Activated CD4-positive, alpha-beta T cell treated with anti-CD3 and anti-CD28 coated beads for 36 hours (primary cell): Measurements from ENCODE around the gene PPP6C. TPM values are rescaled to one million over a fixed set of nuclear protein-coding genes. Genes with fewer than 3 reads are reported as not detected.
A peak's percentile ranks its signal among the peaks of the same experiment; 100 is the strongest.
"Not testable (repeated sequence)": the region's sequence is repeated elsewhere in the genome, so short reads cannot be mapped to it uniquely, and the experiment has no call there.

Experiments used
- ATAC-seq: fragments of 200-7000 bp; cut with Tn5 transposase; one replicate; pipeline ENCODE4 v1.10.0; 2021; ENCODE audit warnings: mild to moderate bottlenecking, moderate library complexity
- CTCF ChIA-PET: fragments of 350-600 bp; sonication (Branson Sonifier 250); formaldehyde crosslinking; loops from one replicate; lab custom pipeline; 2021; ENCODE audit warnings: antibody characterized with exemption; lab: Charles Lee
- POLR2A ChIA-PET: fragments of 350-600 bp; sonication (Branson Sonifier 250); formaldehyde crosslinking; loops from one replicate; lab custom pipeline; 2021; ENCODE audit warnings: antibody characterized with exemption, inconsistent platforms; lab: Charles Lee
- DNase-seq: peaks from one replicate; pipeline ENCODE4 v3.0.0-alpha.2; 2020
- H3K27ac Mint-ChIP-seq: one replicate; pipeline ENCODE4 v1.8.0; 2021; ENCODE audit warnings: mixed read lengths
- H3K27me3 Mint-ChIP-seq: one replicate; pipeline ENCODE4 v1.8.0; 2021; ENCODE audit warnings: mixed read lengths
- H3K36me3 Mint-ChIP-seq: one replicate; pipeline ENCODE4 v1.8.0; 2021; ENCODE audit warnings: low read depth, mixed read lengths
- H3K4me1 Mint-ChIP-seq: one replicate; pipeline ENCODE4 v1.8.0; 2021; ENCODE audit warnings: mixed read lengths
- H3K4me3 Mint-ChIP-seq: one replicate; pipeline ENCODE4 v1.8.0; 2021; ENCODE audit warnings: mild to moderate bottlenecking, moderate library complexity, mixed read lengths
- H3K9me3 Mint-ChIP-seq: one replicate; pipeline ENCODE4 v1.8.0; 2021; ENCODE audit warnings: low read depth, mixed read lengths
- intact Hi-C, 2 experiments: fragments of 100-400 bp; cut with DNase I in 1 of 2; cut with micrococcal nuclease in 1 of 2; formaldehyde crosslinking; loops; one replicate each; pipeline versions ENCODE4 v1.14.2 to v1.15.1; 2022 to 2024; cut with DNase I, micrococcal nuclease
- total RNA-seq, 2 experiments: library from RNA; stranded (reverse); gene quantifications; one replicate each; pipeline ENCODE4 v1.2.3, GENCODE V29; 2021

The PPP6C gene
- total RNA-seq, 2 experiments from 2014 or later = 35.1 to 47.3 TPM

- CTCF ChIA-PET = interaction anchor here (0.7 to 1.3 kb wide), 5 partner anchors 13 to 149 kb away, joined by 3 to 6 read pairs (median 3); no protein-coding TSS in a partner anchor
These were observed 64.1 kb downstream of the PPP6C start for GRCh38 chr9:125125523-125125922.

GRCh38 chr9:125121146-125121545 is 68.5 kb downstream of the PPP6C start:
- peak; percentile 31 for ATAC-seq
- no peak overlapping the region for H3K4me3 Mint-ChIP-seq
- CTCF ChIA-PET = no interaction called here

More at GRCh38 chr9:125125523-125125922, 64.1 kb downstream of the PPP6C start:
- Mint-ChIP-seq H3K9me3 (no peaks in the 10 kb centered on the region), H3K4me3 (peak overlapping the region; percentile 64), H3K27ac (peak overlapping the region; percentile 100), H3K36me3 (peaks cover 12% of the 10 kb centered on the region), H3K4me1 (peaks cover 41% of the 10 kb centered on the region), H3K27me3 (no peaks in the 10 kb centered on the region)
- ATAC-seq (peak; percentile 3), DNase-seq (no peak)
- POLR2A ChIA-PET = interaction anchor here (0.7 kb wide), 1 partner anchor 349 kb away, joined by 4 read pairs; the partner anchor contains the start of gene OLFML2A
- intact Hi-C loops = no loop called here

GRCh38 chr9:125119643-125120286 is 69.8 kb downstream of the PPP6C start:
- Mint-ChIP-seq H3K27me3 (no peaks in the 10 kb centered on the region), H3K27ac (peak overlapping the region; percentile 53), H3K9me3 (no peaks in the 10 kb centered on the region), H3K36me3 (peaks cover 9% of the 10 kb centered on the region), H3K4me1 (peaks cover 38% of the 10 kb centered on the region), H3K4me3 (no peak overlapping the region)
- DNase-seq = no peak
- ChIA-PET CTCF (interaction anchor here (0.8 kb wide), 1 partner anchor 24 kb away, joined by 6 read pairs; no protein-coding TSS in a partner anchor), POLR2A (no interaction called here)
- intact Hi-C loops = no loop called here
- peak; percentile 72 for ATAC-seq

More at GRCh38 chr9:125121146-125121545, 68.5 kb downstream of the PPP6C start:
- peaks cover 48% of the 10 kb centered on the region for H3K4me1 Mint-ChIP-seq
- peak overlapping the region; percentile 23 for H3K27ac Mint-ChIP-seq
- intact Hi-C loops = loop anchor here (1.0 kb wide), 1 partner anchor 22 kb away; the partner anchor contains the start of gene SCAI (in 2 of the 2)
- POLR2A ChIA-PET = interaction anchor here (0.8 kb wide), 1 partner anchor 12 kb away, joined by 3 read pairs; no protein-coding TSS in a partner anchor
- no peaks in the 10 kb centered on the region for H3K27me3 Mint-ChIP-seq
- DNase-seq = peak; percentile 19
- no peaks in the 10 kb centered on the region for H3K9me3 Mint-ChIP-seq
- H3K36me3 Mint-ChIP-seq = peaks cover 14% of the 10 kb centered on the region

- ATAC-seq, H3K27me3 Mint-ChIP-seq, CTCF ChIA-PET, H3K4me3 Mint-ChIP-seq, DNase-seq, intact Hi-C loops, H3K9me3 Mint-ChIP-seq, POLR2A ChIA-PET, H3K27ac Mint-ChIP-seq, H3K36me3 Mint-ChIP-seq: not testable (repeated sequence)
- H3K4me1 Mint-ChIP-seq = peaks cover 31% of the 10 kb centered on the region
These were observed 70.9 kb downstream of the PPP6C start for GRCh38 chr9:125118696-125119095.

- CTCF ChIA-PET = interaction anchor here (1.3 kb wide), 1 partner anchor 14 kb away, joined by 5 read pairs; no protein-coding TSS in a partner anchor
- H3K9me3 Mint-ChIP-seq, intact Hi-C loops, H3K4me3 Mint-ChIP-seq, ATAC-seq, H3K27me3 Mint-ChIP-seq, H3K27ac Mint-ChIP-seq, POLR2A ChIA-PET, DNase-seq: not testable (repeated sequence)
- Mint-ChIP-seq H3K4me1 (peaks cover 14% of the 10 kb centered on the region), H3K36me3 (peaks cover 18% of the 10 kb centered on the region)
These were observed 75.1 kb downstream of the PPP6C start for GRCh38 chr9:125114503-125114902.

GRCh38 chr9:125110464-125110863 is 79.1 kb downstream of the PPP6C start:
- peaks cover 5% of the 10 kb centered on the region for H3K4me1 Mint-ChIP-seq
- peaks cover 8% of the 10 kb centered on the region for H3K9me3 Mint-ChIP-seq
- ChIA-PET CTCF (interaction anchor here (0.7 kb wide), 1 partner anchor 14 kb away, joined by 3 read pairs; no protein-coding TSS in a partner anchor), POLR2A (no interaction called here)
- intact Hi-C loops = no loop called here
- no peak overlapping the region for H3K4me3 Mint-ChIP-seq
- H3K36me3 Mint-ChIP-seq = peaks cover 14% of the 10 kb centered on the region
- H3K27me3 Mint-ChIP-seq = no peaks in the 10 kb centered on the region
- H3K27ac Mint-ChIP-seq = no peak overlapping the region
- ATAC-seq (no peak), DNase-seq (no peak)

GRCh38 chr9:125108541-125108940 is 81.1 kb downstream of the PPP6C start:
- intact Hi-C loops = not testable (repeated sequence)

GRCh38 chr9:125106285-125106893 is 83.2 kb downstream of the PPP6C start:
- intact Hi-C loops = no loop called here
- CTCF ChIA-PET = interaction anchor here (0.6 to 1.6 kb wide), 3 partner anchors 14 to 663 kb away, joined by 3 read pairs; no protein-coding TSS in a partner anchor
- DNase-seq (no peak), ATAC-seq (no peak)
- Mint-ChIP-seq H3K4me3 (no peak overlapping the region), H3K36me3 (no peaks in the 10 kb centered on the region), H3K4me1 (peaks cover 13% of the 10 kb centered on the region), H3K27me3 (no peaks in the 10 kb centered on the region), H3K9me3 (no peaks in the 10 kb centered on the region), H3K27ac (no peak overlapping the region)
- POLR2A ChIA-PET = no interaction called here

More at GRCh38 chr9:125108541-125108940, 81.1 kb downstream of the PPP6C start:
- ATAC-seq, DNase-seq, H3K4me1 Mint-ChIP-seq, H3K4me3 Mint-ChIP-seq, CTCF ChIA-PET, POLR2A ChIA-PET, H3K27me3 Mint-ChIP-seq, H3K9me3 Mint-ChIP-seq, H3K27ac Mint-ChIP-seq: not testable (repeated sequence)
- H3K36me3 Mint-ChIP-seq = peaks cover 11% of the 10 kb centered on the region

GRCh38 chr9:125103770-125104460 is 85.7 kb downstream of the PPP6C start:
- Mint-ChIP-seq H3K27ac (no peak overlapping the region), H3K9me3 (no peaks in the 10 kb centered on the region), H3K36me3 (no peaks in the 10 kb centered on the region), H3K4me3 (no peak overlapping the region), H3K27me3 (no peaks in the 10 kb centered on the region), H3K4me1 (peaks cover 9% of the 10 kb centered on the region)
- ChIA-PET CTCF (interaction anchor here (1.3 to 1.7 kb wide), 3 partner anchors 15 to 210 kb away, joined by 3 to 5 read pairs (median 3); no protein-coding TSS in a partner anchor), POLR2A (no interaction called here)
- no peak for ATAC-seq
- no peak for DNase-seq
- intact Hi-C loops = no loop called here

- no peak for DNase-seq
- ChIA-PET POLR2A (no interaction called here), CTCF (interaction anchor here (1.3 to 1.7 kb wide), 3 partner anchors 14 to 209 kb away, joined by 3 to 5 read pairs (median 3); no protein-coding TSS in a partner anchor)
- Mint-ChIP-seq H3K4me3 (no peak overlapping the region), H3K36me3 (no peaks in the 10 kb centered on the region), H3K27ac (no peak overlapping the region), H3K9me3 (no peaks in the 10 kb centered on the region), H3K4me1 (peaks cover 9% of the 10 kb centered on the region), H3K27me3 (no peaks in the 10 kb centered on the region)
- intact Hi-C loops = no loop called here
- ATAC-seq = no peak
These were observed 86.6 kb downstream of the PPP6C start for GRCh38 chr9:125103021-125103420.

- Mint-ChIP-seq H3K9me3 (peaks cover 3% of the 10 kb centered on the region), H3K4me1 (peaks cover 10% of the 10 kb centered on the region), H3K27me3 (no peaks in the 10 kb centered on the region), H3K4me3 (no peak overlapping the region), H3K36me3 (peaks cover 4% of the 10 kb centered on the region), H3K27ac (no peak overlapping the region)
- CTCF ChIA-PET = interaction anchor here (1.0 kb wide), 1 partner anchor 35 kb away, joined by 3 read pairs; no protein-coding TSS in a partner anchor
- DNase-seq (no peak), ATAC-seq (no peak)
- intact Hi-C loops = no loop called here
- POLR2A ChIA-PET = interaction anchor here (0.6 kb wide), 1 partner anchor 343 kb away, joined by 7 read pairs; no protein-coding TSS in a partner anchor
These were observed 88.8 kb downstream of the PPP6C start for GRCh38 chr9:125100822-125101221.
